ENCODE results near the gene TMEM247.
"Not testable (repeated sequence)": the region's sequence is repeated elsewhere in the genome, so short reads cannot be mapped to it uniquely, and the experiment has no call there.

The TMEM247 gene

DNA sequence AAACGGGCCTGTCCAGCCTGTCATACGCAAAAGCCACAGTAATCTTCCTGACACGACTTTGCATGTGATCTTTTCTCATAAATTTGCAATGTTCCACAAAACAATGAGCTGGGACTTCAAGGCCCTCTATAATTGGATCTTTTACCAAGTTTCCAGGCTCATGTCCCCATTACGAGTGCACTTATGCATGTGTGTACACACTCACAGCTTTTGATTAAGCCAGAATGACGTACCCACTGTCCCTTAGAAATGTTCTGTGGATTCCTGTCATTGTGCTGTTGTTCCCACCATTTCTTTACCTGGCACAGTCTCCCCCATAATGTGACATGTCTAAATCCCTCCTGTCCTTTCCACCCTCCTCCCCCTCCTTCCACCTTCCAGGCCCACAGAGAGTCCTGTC is 19.7 kb upstream of the TMEM247 start:
- no peak for DNase-seq

DNA sequence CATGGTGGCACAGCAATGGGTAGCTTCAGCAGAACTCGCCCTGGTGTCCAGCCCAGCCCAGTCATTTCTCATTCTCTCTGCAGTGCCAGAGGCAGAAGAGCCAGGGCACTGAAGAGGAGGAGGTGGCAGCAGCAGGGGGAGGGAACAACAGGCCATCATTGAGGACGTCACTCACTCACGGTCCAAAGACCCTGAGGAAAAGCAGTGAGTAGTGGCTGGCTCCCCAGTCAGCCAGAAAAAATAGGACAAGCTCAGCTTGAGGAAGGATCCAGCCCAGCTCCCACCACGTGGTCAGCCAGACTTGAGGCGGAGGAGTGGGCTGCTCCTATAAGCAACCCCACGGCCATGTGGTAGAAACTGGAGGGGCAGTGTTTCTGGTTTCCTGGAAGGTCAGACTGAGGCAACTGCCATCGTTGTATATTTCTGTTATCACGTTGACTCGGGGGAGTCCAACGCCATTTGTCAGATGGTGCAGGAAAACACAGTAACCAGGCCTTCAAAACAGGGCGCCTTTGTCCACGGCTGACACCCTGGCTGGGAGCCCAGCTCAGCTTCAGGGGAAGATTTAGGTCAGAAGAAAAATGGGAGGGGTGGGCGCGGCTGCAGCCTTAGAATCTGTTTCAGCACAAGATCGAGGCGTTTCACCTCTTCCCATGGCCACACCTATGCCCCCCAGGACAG is 19.0 kb upstream of the TMEM247 start:
- no peak for DNase-seq

GRCh38 chr2:46461011-46461674 is 18.2 kb upstream of the TMEM247 start:
- no peak for DNase-seq

- DNase-seq = no peak
Observed at GRCh38 chr2:46461709-46462171, 17.6 kb upstream of the TMEM247 start.

DNA sequence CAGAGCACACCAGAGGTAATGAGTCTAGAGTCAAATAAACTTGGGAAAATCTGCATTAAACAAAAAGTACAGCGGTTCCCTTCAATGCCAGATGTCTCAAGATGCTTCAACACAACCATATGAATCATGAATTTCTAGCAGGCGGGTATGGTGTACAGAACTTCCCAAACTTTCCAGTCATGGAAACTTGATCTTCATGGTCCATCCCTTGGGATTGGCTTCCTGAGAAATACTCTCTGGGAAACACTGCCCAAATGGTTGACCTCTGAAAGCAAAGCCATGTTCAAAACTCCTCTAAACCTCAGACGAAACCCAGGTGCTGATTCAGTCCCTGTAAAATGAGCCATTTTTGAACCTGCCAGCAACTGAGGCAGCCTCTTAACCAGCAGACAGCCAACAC is 16.4 kb upstream of the TMEM247 start:
- DNase-seq = no peak

DNA sequence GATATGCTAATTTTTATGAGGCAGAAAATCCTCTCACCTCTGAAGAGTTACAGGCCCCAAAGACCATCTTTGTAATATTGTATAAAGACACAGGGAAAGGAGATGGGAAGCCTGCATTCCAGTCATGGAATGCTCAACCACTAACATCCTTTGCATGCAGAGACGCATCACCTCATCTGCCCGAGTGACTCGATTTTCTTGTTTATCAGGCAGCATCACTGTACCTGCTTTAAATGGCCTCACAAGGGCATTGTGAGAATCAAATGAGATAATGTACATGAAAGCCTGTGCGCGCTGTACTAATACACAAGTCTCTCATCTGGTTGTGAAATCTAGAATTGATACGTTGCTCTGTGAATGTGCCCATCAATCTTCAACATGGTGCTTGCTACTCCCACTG is 10.2 kb upstream of the TMEM247 start:
- no peak for DNase-seq

DNA sequence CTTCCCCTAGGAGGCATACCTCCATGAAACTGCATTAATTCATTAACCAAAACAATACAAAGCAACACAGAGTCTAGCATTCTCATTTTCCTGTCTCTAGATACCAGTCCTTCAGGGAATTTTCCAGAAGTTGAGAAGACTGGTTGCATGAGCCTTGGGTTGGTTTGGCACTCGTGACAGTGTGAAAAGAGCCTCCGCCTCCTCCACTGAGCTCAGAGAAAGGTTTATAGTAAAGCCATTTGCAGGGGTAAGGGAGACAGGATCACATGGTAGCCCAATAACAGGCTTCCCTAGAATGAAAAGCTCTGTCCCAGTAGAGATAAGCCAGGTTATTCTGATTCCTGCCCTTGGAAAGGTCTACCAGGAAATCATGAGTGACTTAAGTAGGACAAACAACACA is 9.7 kb upstream of the TMEM247 start:
- no peak for DNase-seq

GRCh38 chr2:46470114-46470628 is 9.2 kb upstream of the TMEM247 start:
- no peak for DNase-seq

DNA sequence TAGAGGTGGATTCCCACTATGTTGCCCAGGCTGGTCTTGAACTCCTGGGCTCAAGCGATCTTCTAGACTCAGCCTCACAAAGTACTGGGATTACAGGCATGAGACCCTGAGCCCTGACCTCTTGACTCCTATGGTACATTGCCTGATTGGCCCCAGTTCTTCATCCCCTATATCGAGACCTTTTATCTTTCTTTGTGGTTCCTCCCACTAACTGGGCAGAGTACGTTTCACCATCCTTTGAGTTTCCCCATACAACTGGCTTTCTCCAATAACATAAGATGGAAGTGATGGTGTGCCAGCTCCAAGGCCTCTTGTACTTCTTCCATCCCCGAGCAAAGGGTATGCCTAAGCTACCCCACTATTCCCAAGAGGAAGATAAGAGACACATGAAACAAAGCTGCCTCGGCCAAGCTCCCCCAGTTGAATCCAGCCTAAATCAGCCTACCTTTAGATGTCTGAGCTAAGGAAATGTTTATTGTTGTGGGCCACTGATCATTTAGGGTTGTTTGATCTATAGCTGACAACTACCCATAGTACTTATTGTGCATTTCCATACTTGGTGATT is 8.3 kb upstream of the TMEM247 start:
- no peak for DNase-seq

DNA sequence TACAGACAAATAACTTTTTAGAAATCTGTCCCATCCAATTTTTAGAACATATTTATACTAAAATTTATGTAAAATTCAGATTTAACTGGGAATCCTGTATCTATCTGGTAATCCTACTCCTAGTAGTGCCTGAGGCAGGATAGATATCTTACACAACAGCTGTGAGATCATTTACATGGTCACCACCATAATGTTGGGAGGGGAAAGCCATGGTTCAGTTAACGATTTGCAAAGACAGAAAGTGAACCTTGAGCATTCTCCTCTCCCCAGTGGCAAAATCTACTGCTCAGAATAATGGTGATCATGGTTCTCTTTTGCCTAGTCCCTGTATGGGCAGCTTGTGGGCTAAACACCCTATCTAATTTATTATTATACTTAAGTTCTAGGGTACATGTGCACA is 7.7 kb upstream of the TMEM247 start:
- no peak for DNase-seq

DNA sequence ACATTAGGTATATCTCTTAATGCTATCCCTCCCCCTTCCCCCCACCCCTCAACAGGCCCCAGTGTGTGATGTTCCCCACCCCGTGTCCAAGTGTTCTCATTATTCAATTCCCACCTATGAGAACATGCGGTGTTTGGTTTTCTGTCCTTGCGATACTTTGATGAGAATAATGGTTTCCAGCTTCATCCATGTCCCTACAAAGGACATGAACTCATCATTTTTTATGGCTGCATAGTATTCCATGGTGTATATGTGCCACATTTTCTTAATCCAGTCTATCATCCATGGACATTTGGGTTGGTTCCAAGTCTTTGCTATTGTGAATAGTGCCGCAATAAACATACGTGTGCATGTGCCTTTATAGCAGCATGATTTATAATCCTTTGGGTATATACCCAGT is 7.2 kb upstream of the TMEM247 start:
- DNase-seq = not testable (repeated sequence)

- not testable (repeated sequence) for DNase-seq
Observed at GRCh38 chr2:46477462-46477861, 1.9 kb upstream of the TMEM247 start.

DNA sequence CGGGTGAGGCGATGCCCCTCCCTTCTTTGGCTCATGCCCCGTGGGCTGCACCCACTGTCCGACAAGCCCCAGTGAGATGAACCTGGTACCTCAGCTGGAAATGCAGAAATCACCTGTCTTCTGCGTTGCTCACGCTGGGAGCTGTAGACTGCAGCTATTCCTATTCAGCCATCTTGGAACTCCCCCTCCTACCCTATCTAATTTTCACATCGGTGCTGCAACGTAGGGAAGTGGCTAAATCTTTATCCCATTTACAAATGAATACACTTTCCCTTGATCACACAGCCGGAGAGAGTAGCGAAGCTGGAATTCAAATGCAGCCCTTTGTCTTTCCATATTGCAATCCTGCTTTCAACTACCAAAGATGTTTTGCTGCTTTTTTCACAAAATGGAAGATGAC is 1.4 kb upstream of the TMEM247 start:
- DNase-seq = no peak

DNA sequence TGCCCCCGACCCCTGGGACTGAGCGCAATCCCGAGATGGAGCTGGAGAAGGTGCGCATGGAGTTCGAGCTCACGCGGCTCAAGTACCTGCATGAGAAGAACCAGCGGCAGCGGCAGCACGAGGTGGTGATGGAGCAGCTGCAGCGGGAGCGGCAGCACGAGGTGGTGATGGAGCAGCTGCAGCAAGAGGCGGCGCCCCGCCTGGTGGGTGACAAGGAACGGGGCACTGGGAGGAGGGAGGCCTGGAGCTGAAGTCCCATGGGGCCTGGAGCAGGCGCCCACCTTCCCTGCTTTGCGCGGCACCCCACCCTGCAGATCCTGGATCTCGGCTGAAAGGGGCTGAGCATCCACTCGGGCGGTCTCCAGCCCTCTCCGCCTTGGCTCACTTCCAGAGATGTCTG is 1.2 kb downstream of the TMEM247 start:
- DNase-seq = no peak

GRCh38 chr2:46481198-46482193 is 2.1 kb downstream of the TMEM247 start:
- no peak for DNase-seq

- DNase-seq = no peak
Observed at GRCh38 chr2:46482490-46482889, 3.1 kb downstream of the TMEM247 start.

GRCh38 chr2:46485002-46485401 is 5.6 kb downstream of the TMEM247 start:
- DNase-seq = no peak

GRCh38 chr2:46486436-46486835 is 7.1 kb downstream of the TMEM247 start:
- DNase-seq = no peak

DNA sequence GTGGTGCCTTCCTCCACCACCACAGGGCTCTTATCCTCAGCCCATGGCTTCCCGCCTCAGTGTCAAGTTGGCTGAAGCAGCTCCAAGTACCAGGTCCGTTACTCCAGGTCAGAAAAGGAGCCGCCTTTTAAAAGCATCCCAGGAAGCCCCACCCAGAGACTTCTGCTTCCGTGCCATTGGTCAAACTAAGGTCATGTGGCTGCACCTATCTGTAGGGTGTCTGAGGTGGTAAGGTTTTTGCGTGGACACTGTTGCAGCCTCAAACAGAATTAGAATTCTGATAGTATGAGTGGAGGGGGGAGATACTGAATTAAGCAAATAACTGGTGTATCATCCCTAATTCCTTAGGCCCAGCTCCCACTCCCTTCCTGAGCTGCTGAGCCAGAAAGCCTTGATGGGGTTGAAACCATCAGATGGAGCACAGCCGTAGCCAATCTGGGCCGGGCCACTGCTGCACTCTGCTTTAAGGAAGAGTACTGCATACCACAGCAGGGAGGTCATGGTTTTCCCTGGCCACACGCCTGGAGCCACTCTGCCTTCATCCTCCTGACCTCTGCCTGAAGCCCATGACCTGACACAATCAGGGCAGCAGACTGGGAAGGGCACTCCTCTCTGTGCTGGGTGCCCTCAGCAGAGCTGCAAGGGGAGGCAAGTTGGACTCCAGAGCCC is 8.4 kb downstream of the TMEM247 start:
- DNase-seq = no peak

GRCh38 chr2:46488389-46488788 is 9.0 kb downstream of the TMEM247 start:
- DNase-seq = no peak

- no peak for DNase-seq
Observed at GRCh38 chr2:46489423-46490174, 10.2 kb downstream of the TMEM247 start.

All from NCI-H526 treated with DMSO at 0.1 percent for 48 hours (cell line).